Adrenal gland (tissue), 5 donors: Measurements from ENCODE around the gene EMILIN2.

ENCODE experiments used
- POLR2A ChIP-seq, 2 donors: fragments of 450-650 bp; IDR thresholded peaks; one replicate each; pipeline ENCODE4 v1.6.1; 2017; ENCODE audit warnings: antibody characterized with exemption in 2 of 2, mild to moderate bottlenecking in 2 of 2, moderate library complexity in 1 of 2
- TF ChIP-seq, protein P1 (sequence below), 6 experiments: fragments of 450-650 bp in 4 of 6; fragments of 200-600 bp in 2 of 6; sonication (generic) in 1 of 6; IDR thresholded peaks; 1 replicate in 5 of 6; 2 replicates in 1 of 6; pipeline versions ENCODE4 v1.5.1 to v1.8.0; 2016 to 2021; ENCODE audit warnings: antibody characterized with exemption in 6 of 6, mild to moderate bottlenecking in 2 of 6, moderate library complexity in 1 of 6
- donor health status: DM: no; HTN: no; CAD: no.

DNA sequence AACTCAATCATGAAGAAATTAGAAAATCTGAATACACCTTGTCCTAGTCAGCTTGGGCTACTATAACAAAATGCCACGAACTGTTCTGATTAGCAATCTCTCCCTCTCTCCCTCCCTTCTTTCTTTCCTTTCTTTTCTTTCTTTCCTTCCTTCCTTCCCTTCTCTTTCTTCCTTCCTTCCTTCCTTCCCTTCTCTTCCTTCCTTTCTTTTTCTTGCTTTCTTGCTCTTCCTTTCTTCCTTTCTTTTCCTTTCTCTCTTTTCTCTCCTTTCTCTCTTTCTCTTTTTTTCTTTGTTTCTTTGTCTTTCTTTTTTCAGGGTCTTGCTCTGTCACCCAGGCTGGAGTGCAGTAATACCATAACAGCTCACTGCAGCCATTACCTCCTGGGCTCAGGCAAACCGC is 23.6 kb upstream of the EMILIN2 start:
- TF ChIP-seq POLR2A (IDR thresholded peaks at IDR 0.05), result no peak
- TF ChIP-seq, protein P1, sequence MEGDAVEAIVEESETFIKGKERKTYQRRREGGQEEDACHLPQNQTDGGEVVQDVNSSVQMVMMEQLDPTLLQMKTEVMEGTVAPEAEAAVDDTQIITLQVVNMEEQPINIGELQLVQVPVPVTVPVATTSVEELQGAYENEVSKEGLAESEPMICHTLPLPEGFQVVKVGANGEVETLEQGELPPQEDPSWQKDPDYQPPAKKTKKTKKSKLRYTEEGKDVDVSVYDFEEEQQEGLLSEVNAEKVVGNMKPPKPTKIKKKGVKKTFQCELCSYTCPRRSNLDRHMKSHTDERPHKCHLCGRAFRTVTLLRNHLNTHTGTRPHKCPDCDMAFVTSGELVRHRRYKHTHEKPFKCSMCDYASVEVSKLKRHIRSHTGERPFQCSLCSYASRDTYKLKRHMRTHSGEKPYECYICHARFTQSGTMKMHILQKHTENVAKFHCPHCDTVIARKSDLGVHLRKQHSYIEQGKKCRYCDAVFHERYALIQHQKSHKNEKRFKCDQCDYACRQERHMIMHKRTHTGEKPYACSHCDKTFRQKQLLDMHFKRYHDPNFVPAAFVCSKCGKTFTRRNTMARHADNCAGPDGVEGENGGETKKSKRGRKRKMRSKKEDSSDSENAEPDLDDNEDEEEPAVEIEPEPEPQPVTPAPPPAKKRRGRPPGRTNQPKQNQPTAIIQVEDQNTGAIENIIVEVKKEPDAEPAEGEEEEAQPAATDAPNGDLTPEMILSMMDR (IDR thresholded peaks at IDR 0.05), result no peak
